Neuronal stem cell (in vitro differentiated cells): ENCODE results near the gene TNN.

Experiments
- DNase-seq: peaks from one replicate; pipeline ENCODE4 v3.0.0-alpha.2; 2013; ENCODE audit warnings: low spot score
- H2AFZ ChIP-seq: one replicate; pipeline ENCODE4 v1.6.1; 2013; ENCODE audit warnings: mild to moderate bottlenecking, low read length, inconsistent platforms
- H2AK5ac ChIP-seq: 2 replicates; pipeline ENCODE4 v1.6.1; 2013; ENCODE audit warnings: low read depth, mild to moderate bottlenecking, inconsistent platforms, low read length, moderate library complexity, mixed read lengths
- H2BK120ac ChIP-seq: 2 replicates; pipeline ENCODE4 v1.6.1; 2013; ENCODE audit warnings: low read depth, mild to moderate bottlenecking, inconsistent platforms, low read length, moderate library complexity, mixed read lengths
- H2BK12ac ChIP-seq: one replicate; pipeline ENCODE4 v1.6.1; 2013; ENCODE audit warnings: low read length, inconsistent platforms
- H2BK15ac ChIP-seq: 2 replicates; pipeline ENCODE4 v1.6.1; 2013; ENCODE audit warnings: mild to moderate bottlenecking, low read length, inconsistent platforms, mixed read lengths
- H2BK5ac ChIP-seq: one replicate; pipeline ENCODE4 v1.6.1; 2013; ENCODE audit warnings: inconsistent platforms, mild to moderate bottlenecking, low read length, moderate library complexity
- H3K14ac ChIP-seq: one replicate; pipeline ENCODE4 v1.6.1; 2013; ENCODE audit warnings: low read length, inconsistent platforms
- H3K18ac ChIP-seq: 2 replicates; pipeline ENCODE4 v1.6.1; 2013; ENCODE audit warnings: low read length, inconsistent platforms
- H3K23ac ChIP-seq: 2 replicates; pipeline ENCODE4 v1.6.1; 2013; ENCODE audit warnings: low read depth, mild to moderate bottlenecking, mixed read lengths, low read length, inconsistent platforms; ENCODE audit not compliant: poor library complexity
- H3K27ac ChIP-seq: replicated peaks from 3 replicates; pipeline ENCODE4 v1.5.1; 2013; ENCODE audit warnings: low read length, inconsistent platforms
- H3K27me3 ChIP-seq, 3 experiments: 2 replicates each; pipeline ENCODE4 v1.6.1; 2013; ENCODE audit warnings: low read length in 3 of 3, mild to moderate bottlenecking in 2 of 3, inconsistent platforms in 1 of 3, low read depth in 1 of 3, mixed read lengths in 1 of 3, moderate library complexity in 1 of 3; ENCODE audit not compliant: control insufficient read depth in 3 of 3, insufficient read depth in 3 of 3
- H3K36me3 ChIP-seq, 2 donors: replicated peaks in 1 of 2; 2 replicates each; pipeline ENCODE4 v1.6.1; 2013; ENCODE audit warnings: low read length in 2 of 2; ENCODE audit not compliant: control insufficient read depth in 2 of 2, insufficient read depth in 2 of 2
- H3K4ac ChIP-seq: 2 replicates; pipeline ENCODE4 v1.6.1; 2013; ENCODE audit warnings: inconsistent platforms, mild to moderate bottlenecking, low read length, moderate library complexity
- H3K4me1 ChIP-seq, 2 donors: 1 replicate in 1 of 2; 2 replicates in 1 of 2; pipeline ENCODE4 v1.6.1; 2013; ENCODE audit warnings: low read length in 2 of 2, low read depth in 1 of 2; ENCODE audit not compliant: control insufficient read depth in 2 of 2, insufficient read depth in 1 of 2
- H3K4me2 ChIP-seq: one replicate; pipeline ENCODE4 v1.6.1; 2013; ENCODE audit warnings: mild to moderate bottlenecking, low read length, inconsistent platforms; ENCODE audit not compliant: insufficient read depth, poor library complexity, severe bottlenecking
- H3K4me3 ChIP-seq, 2 donors: 2 replicates each; pipeline ENCODE4 v1.5.1; 2013; ENCODE audit warnings: low read length in 2 of 2, mild to moderate bottlenecking in 2 of 2, inconsistent platforms in 1 of 2, moderate library complexity in 1 of 2
- H3K79me1 ChIP-seq: one replicate; pipeline ENCODE4 v1.6.1; 2013; ENCODE audit warnings: low read depth, mild to moderate bottlenecking, inconsistent platforms, low read length, moderate library complexity
- H3K9ac ChIP-seq: one replicate; pipeline ENCODE4 v1.6.1; 2013; ENCODE audit warnings: mild to moderate bottlenecking, low read depth, low read length, inconsistent platforms; ENCODE audit not compliant: poor library complexity
- H3K9me3 ChIP-seq, 2 donors: replicated peaks in 1 of 2; 2 replicates each; pipeline versions ENCODE3 to v1.6.1; 2013; ENCODE audit warnings: low read length in 2 of 2, mild to moderate bottlenecking in 2 of 2, inconsistent platforms in 1 of 2, low read depth in 1 of 2, mixed read lengths in 1 of 2, moderate library complexity in 1 of 2; ENCODE audit not compliant: control insufficient read depth in 2 of 2, insufficient read depth in 1 of 2
- H4K8ac ChIP-seq: one replicate; pipeline ENCODE4 v1.6.1; 2013; ENCODE audit warnings: low read depth, mild to moderate bottlenecking, inconsistent platforms, low read length, moderate library complexity
- H4K91ac ChIP-seq: one replicate; pipeline ENCODE4 v1.6.1; 2013; ENCODE audit warnings: low read length, low read depth, mild to moderate bottlenecking, inconsistent platforms; ENCODE audit not compliant: poor library complexity
- WGBS, 2 donors: extraction: QIAGEN DNeasy Blood & Tissue Kit; methylation state at CpG; one replicate each; pipeline ENCODE4 v1.1.7; 2013; ENCODE audit warnings: missing lambda C conversion rate in 2 of 2, mixed read lengths in 1 of 2; ENCODE audit not compliant: insufficient read length in 2 of 2, insufficient replicate concordance in 1 of 2; ENCODE audit errors: extremely low coverage in 2 of 2; 5-methylcytosine and 5-hydroxymethylcytosine counted together

TNN gene

GRCh38 chr1:175129644-175129996 is 62.0 kb downstream of the TNN start:
- Histone ChIP-seq H3K23ac (no peak overlapping the region), H3K4me3 (no peak overlapping the region), H2AFZ (peak overlapping the region; percentile 72), H3K4ac (no peak overlapping the region), H4K8ac (no peak overlapping the region), H4K91ac (no peak overlapping the region), H2BK12ac (no peak overlapping the region), H3K9ac (no peak overlapping the region), H2BK120ac (no peak overlapping the region), H3K18ac (no peak overlapping the region), H3K9me3 (no peaks in the 10 kb centered on the region), H3K4me2 (no peak overlapping the region), H3K4me1 (peaks cover 7% of the 10 kb centered on the region in 2 donors), H2AK5ac (no peak overlapping the region), H3K79me1 (no peaks in the 10 kb centered on the region), H3K14ac (no peak overlapping the region), H3K27ac (no peak overlapping the region), H3K27me3 (peaks cover 0 to 13% (median 0%) of the 10 kb centered on the region in 3 experiments), H3K36me3 (no peaks in the 10 kb centered on the region), H2BK15ac (no peak overlapping the region), H2BK5ac (no peak overlapping the region)
- DNase-seq: no peak
- no CpG with 5 or more reads among the region's 2 CpGs for WGBS, 2 donors

GRCh38 chr1:175129997-175130648 is 62.5 kb downstream of the TNN start:
- Histone ChIP-seq H2BK12ac (no peak overlapping the region), H3K4ac (no peak overlapping the region), H3K36me3 (no peaks in the 10 kb centered on the region), H2AFZ (peak overlapping the region; percentile 72), H3K4me3 (no peak overlapping the region), H4K91ac (no peak overlapping the region), H2BK120ac (no peak overlapping the region), H3K9ac (no peak overlapping the region), H3K4me1 (peaks cover 7% of the 10 kb centered on the region in 2 donors), H3K23ac (no peak overlapping the region), H3K27ac (no peak overlapping the region), H2BK15ac (no peak overlapping the region), H4K8ac (no peak overlapping the region), H3K18ac (no peak overlapping the region), H3K79me1 (no peaks in the 10 kb centered on the region), H3K9me3 (no peaks in the 10 kb centered on the region), H3K4me2 (peak overlapping the region; percentile 21), H2BK5ac (no peak overlapping the region), H2AK5ac (no peak overlapping the region), H3K14ac (no peak overlapping the region), H3K27me3 (peaks cover 0 to 13% (median 0%) of the 10 kb centered on the region in 3 experiments)
- WGBS, 2 donors: no CpG with 5 or more reads among the region's 5 CpGs
- peak; percentile 32 for DNase-seq

- H3K9ac ChIP-seq: no peak overlapping the region
- no peak overlapping the region for H3K14ac ChIP-seq
- WGBS, 2 donors: no CpG with 5 or more reads among the region's 2 CpGs
- H3K4me2 ChIP-seq: no peak overlapping the region
- H3K4me3 ChIP-seq: no peak overlapping the region
- no peak overlapping the region for H2BK5ac ChIP-seq
- H2BK120ac ChIP-seq: no peak overlapping the region
- H3K36me3 ChIP-seq: no peaks in the 10 kb centered on the region
- DNase-seq: no peak
- no peak overlapping the region for H3K27ac ChIP-seq
- peaks cover 0 to 13% (median 0%) of the 10 kb centered on the region in 3 experiments for H3K27me3 ChIP-seq
- no peaks in the 10 kb centered on the region for H3K9me3 ChIP-seq
- H2AFZ ChIP-seq: peak overlapping the region; percentile 72
- no peak overlapping the region for H4K91ac ChIP-seq
- H3K79me1 ChIP-seq: no peaks in the 10 kb centered on the region
- peaks cover 7% of the 10 kb centered on the region in 2 donors for H3K4me1 ChIP-seq
- H3K4ac ChIP-seq: no peak overlapping the region
- no peak overlapping the region for H2BK15ac ChIP-seq
- no peak overlapping the region for H3K23ac ChIP-seq
- H2BK12ac ChIP-seq: no peak overlapping the region
- H3K18ac ChIP-seq: no peak overlapping the region
- no peak overlapping the region for H2AK5ac ChIP-seq
- H4K8ac ChIP-seq: no peak overlapping the region
These were observed 63.0 kb downstream of the TNN start for GRCh38 chr1:175130649-175131045.

GRCh38 chr1:175131095-175131494 is 63.5 kb downstream of the TNN start:
- Histone ChIP-seq H2BK15ac (no peak overlapping the region), H3K4me1 (peaks cover 7% of the 10 kb centered on the region in 2 donors)

More at GRCh38 chr1:175131095-175131494, 63.5 kb downstream of the TNN start:
- no peak overlapping the region for H3K14ac ChIP-seq
- no peak overlapping the region for H2BK5ac ChIP-seq
- DNase-seq: no peak
- no peak overlapping the region for H3K4me2 ChIP-seq
- H3K4ac ChIP-seq: no peak overlapping the region
- H2AK5ac ChIP-seq: no peak overlapping the region
- no peak overlapping the region for H2BK12ac ChIP-seq
- no peak overlapping the region for H3K4me3 ChIP-seq
- no peak overlapping the region for H2BK120ac ChIP-seq
- no peak overlapping the region for H4K8ac ChIP-seq
- no peak overlapping the region for H2AFZ ChIP-seq
- H3K23ac ChIP-seq: no peak overlapping the region
- H4K91ac ChIP-seq: no peak overlapping the region
- H3K27me3 ChIP-seq: peaks cover 0 to 13% (median 0%) of the 10 kb centered on the region in 3 experiments
- H3K9ac ChIP-seq: no peak overlapping the region
- H3K18ac ChIP-seq: no peak overlapping the region
- WGBS, 2 donors: no CpG with 5 or more reads among the region's 1 CpG
- peaks cover 0 to 1% of the 10 kb centered on the region in 2 donors for H3K9me3 ChIP-seq
- no peak overlapping the region for H3K27ac ChIP-seq
- no peaks in the 10 kb centered on the region for H3K79me1 ChIP-seq
- no peaks in the 10 kb centered on the region for H3K36me3 ChIP-seq
